Retinal pigment epithelial cell (primary cell): Measurements from ENCODE around the gene PRRX2.

Experiments used
- DNase-seq: peaks from one replicate; pipeline ENCODE4 v3.0.0-alpha.2; 2010; ENCODE audit warnings: low read depth
- H3K4me3 ChIP-seq: 2 replicates; pipeline ENCODE4 v1.5.1; 2011; ENCODE audit warnings: mild to moderate bottlenecking, low read length, control low read depth, moderate library complexity
- TF ChIP-seq, protein P1 (sequence below): conservative IDR thresholded peaks from 2 replicates; pipeline ENCODE4 v1.5.1; 2011; ENCODE audit warnings: low read depth, low read length, control low read depth, inconsistent platforms

PRRX2 gene

GRCh38 chr9:129666575-129666974, 1.1 kb downstream of the PRRX2 start:
- H3K4me3 ChIP-seq: no peak overlapping the region
- TF ChIP-seq, protein P1, sequence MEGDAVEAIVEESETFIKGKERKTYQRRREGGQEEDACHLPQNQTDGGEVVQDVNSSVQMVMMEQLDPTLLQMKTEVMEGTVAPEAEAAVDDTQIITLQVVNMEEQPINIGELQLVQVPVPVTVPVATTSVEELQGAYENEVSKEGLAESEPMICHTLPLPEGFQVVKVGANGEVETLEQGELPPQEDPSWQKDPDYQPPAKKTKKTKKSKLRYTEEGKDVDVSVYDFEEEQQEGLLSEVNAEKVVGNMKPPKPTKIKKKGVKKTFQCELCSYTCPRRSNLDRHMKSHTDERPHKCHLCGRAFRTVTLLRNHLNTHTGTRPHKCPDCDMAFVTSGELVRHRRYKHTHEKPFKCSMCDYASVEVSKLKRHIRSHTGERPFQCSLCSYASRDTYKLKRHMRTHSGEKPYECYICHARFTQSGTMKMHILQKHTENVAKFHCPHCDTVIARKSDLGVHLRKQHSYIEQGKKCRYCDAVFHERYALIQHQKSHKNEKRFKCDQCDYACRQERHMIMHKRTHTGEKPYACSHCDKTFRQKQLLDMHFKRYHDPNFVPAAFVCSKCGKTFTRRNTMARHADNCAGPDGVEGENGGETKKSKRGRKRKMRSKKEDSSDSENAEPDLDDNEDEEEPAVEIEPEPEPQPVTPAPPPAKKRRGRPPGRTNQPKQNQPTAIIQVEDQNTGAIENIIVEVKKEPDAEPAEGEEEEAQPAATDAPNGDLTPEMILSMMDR: no peak
- no peak for DNase-seq

GRCh38 chr9:129667378-129667777, 1.9 kb downstream of the PRRX2 start:
- TF ChIP-seq, protein P1: no peak
- H3K4me3 ChIP-seq: no peak overlapping the region
- no peak for DNase-seq

- H3K4me3 ChIP-seq: no peak overlapping the region
- TF ChIP-seq, protein P1: no peak
- DNase-seq: no peak
Measured at GRCh38 chr9:129667850-129668249, 2.4 kb downstream of the PRRX2 start.

DNA sequence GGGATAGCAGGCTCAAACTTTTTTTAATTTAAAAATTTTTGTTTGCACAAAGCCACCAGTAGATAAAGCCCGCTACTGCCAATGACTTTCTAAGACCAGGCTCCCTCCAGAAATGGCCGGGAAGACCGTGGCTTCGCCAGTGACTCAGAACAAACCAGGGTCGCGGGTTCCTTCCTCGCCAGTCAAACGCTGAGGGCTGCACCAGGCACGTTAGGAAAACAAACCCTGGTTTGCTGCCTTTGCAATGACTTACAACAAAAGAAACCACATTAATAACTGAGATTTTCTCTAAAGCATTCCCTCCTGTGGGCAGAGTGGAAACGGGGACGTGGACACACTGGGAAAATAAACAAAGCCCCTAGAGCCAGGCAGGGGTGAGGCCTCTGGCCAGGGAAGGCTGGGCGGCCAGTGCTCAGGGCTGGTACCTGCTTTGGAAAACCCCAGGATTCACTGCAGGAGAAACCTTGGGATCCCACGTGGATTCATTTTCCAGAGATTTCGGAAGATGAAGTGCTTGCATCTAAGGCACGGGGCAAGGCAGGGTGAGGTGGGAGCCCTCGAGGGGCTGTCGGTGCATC, 3.8 kb downstream of the PRRX2 start:
- no peak for DNase-seq
- TF ChIP-seq, protein P1: no peak
- no peak overlapping the region for H3K4me3 ChIP-seq

GRCh38 chr9:129669946-129670345, 4.5 kb downstream of the PRRX2 start:
- DNase-seq: no peak
- no peak overlapping the region for H3K4me3 ChIP-seq
- TF ChIP-seq, protein P1: no peak

DNA sequence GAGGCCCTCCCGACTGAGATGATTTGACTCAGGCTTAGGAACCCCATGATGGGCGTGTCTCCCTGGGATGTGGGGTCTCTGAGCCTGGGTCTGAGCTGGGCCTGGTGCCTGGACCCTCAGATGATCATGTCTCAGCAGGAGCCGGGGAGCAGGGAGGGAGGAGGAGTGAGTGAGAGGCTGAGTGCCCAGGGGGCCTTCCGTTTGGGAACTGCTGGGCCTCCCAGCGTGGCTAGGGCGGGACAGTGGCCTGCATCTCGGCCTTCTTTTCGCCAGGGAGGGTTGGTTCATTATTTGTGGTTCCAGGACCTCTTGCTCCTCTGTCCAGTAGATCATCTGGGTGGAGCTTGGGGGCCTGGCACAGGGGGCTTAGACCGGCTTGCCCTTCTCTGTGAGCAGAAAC, 5.6 kb downstream of the PRRX2 start:
- TF ChIP-seq, protein P1: no peak
- no peak for DNase-seq
- no peak overlapping the region for H3K4me3 ChIP-seq

DNA sequence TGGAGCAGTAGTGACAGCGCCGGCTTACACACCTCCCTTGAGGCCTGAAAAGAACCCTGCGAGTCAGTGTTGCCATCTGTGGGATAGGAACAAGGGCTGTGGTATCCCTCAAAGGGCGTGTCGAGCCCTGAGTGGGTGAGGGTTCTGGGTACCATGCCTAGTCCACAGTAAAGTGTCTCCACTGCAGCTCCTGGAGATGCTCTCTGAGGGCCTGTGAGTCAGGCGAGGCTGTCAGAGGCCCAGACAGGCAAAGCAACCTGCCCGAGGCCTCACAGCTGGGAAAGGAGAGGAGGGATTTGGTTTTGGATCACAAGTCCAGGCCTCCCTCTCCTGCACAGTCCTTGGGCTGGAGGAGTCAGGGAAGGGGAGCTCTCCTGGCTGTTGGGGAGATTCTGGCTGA, 6.1 kb downstream of the PRRX2 start:
- TF ChIP-seq, protein P1: no peak
- DNase-seq: no peak
- H3K4me3 ChIP-seq: no peak overlapping the region
